ENCODE measurements around the gene ACBD7. TPM values are rescaled to one million over a fixed set of nuclear protein-coding genes. Genes with fewer than 3 reads are reported as not detected.

ACBD7 gene
- total and polyA plus RNA-seq, 2 of the 8 experiments (the other 6 are each of a cell fraction or from before 2014, with no cell fraction given): 9.0 to 17.8 TPM

DNA sequence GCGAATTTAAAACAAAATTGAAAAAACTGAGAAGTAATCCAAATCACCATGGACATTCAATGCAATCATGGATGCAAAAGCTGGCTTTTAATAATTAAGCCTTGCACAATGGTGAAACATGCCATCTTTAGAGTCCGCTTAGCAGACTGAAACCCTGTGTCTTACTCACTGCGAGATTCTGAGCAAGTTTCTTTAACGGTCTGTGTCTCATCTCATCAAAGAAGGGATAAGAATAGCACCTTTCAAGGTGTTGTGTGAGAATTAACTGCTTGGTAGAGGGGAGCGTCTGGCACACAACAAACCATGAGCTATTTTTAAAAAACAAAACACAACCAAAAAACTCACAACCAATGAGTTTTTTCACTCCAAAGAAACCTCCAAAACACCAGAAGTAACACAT is 21.4 kb downstream of the ACBD7 start:
- Histone ChIP-seq H3K4me2 (ENCODE audit: insufficient read depth in 1 of 2, low read depth in 2 of 2, low read length in 2 of 2) (no peak overlapping the region), H2BK5ac (ENCODE audit: low read depth, low read length) (no peak overlapping the region), H2BK15ac (ENCODE audit: low read length) (no peak overlapping the region), H3K14ac (ENCODE audit: insufficient read length) (no peak overlapping the region), H4K20me1 (replicated peaks in 1 of 2; ENCODE audit: control insufficient read depth in 1 of 2, insufficient read depth in 2 of 2, low read length in 2 of 2) (no peaks in the 10 kb centered on the region), H3K27ac (ENCODE audit: low read depth, low read length) (no peak overlapping the region), H2BK20ac (ENCODE audit: low read length) (no peak overlapping the region), H3K4me3 (ENCODE audit: extremely low read depth in 1 of 4, insufficient read depth in 2 of 4, low read depth in 3 of 4, low read length in 4 of 4) (no peak overlapping the region), H3K23me2 (ENCODE audit: low read depth, low read length) (no peaks in the 10 kb centered on the region), H3K23ac (ENCODE audit: insufficient read length) (no peak overlapping the region), H3K4ac (replicated peaks; ENCODE audit: insufficient read length, low read depth, low read length) (no peak overlapping the region), H3K4me1 (replicated peaks in 1 of 4; ENCODE audit: control insufficient read depth in 3 of 4, insufficient read depth in 4 of 4, low read length in 3 of 4) (no peaks in the 10 kb centered on the region), H2AK5ac (ENCODE audit: low read depth, low read length) (no peak overlapping the region), H3K79me2 (ENCODE audit: control insufficient read depth in 1 of 2, insufficient read depth in 2 of 2, low read length in 2 of 2) (no peaks in the 10 kb centered on the region), H2BK120ac (replicated peaks; ENCODE audit: low read depth, low read length) (no peak overlapping the region), H3K36me3 (ENCODE audit: control insufficient read depth in 2 of 4, insufficient read depth in 4 of 4, low read length in 3 of 4) (no peaks in the 10 kb centered on the region), H4K91ac (replicated peaks; ENCODE audit: insufficient read length, low read length) (no peak overlapping the region), H4K5ac (ENCODE audit: insufficient read length, low read depth, low read length) (no peak overlapping the region), H4K8ac (ENCODE audit: extremely low read depth, insufficient read depth, low read length) (no peak overlapping the region), H3K9me3 (ENCODE audit: insufficient read depth in 2 of 2, low read depth in 1 of 2, low read length in 1 of 2) (peaks cover 10 to 16% of the 10 kb centered on the region in 2 experiments; a peak in 3 of 4 replicates), H2AFZ (ENCODE audit: low read length) (no peak overlapping the region), H2BK12ac (ENCODE audit: low read depth, low read length) (no peak overlapping the region), H3K56ac (replicated peaks; ENCODE audit: insufficient read length, low read depth, low read length) (no peak overlapping the region), H3K18ac (ENCODE audit: extremely low read depth, low read length) (no peak overlapping the region), H3K27me3 (replicated peaks in 1 of 4; ENCODE audit: control insufficient read depth in 3 of 4, extremely low read depth in 1 of 4, insufficient read depth in 3 of 4, low read length in 3 of 4) (no peaks in the 10 kb centered on the region), H3K79me1 (ENCODE audit: low read depth, low read length) (no peaks in the 10 kb centered on the region), H3K9ac (replicated peaks in 1 of 4; ENCODE audit: extremely low read depth in 1 of 4, low read depth in 3 of 4, low read length in 3 of 4) (no peak overlapping the region)
- 86% methylated on average over 5 of the region's 5 CpGs; no CpG with 5 or more reads in 1 of the 2 experiments for WGBS, 2 experiments (ENCODE audit: extremely low coverage in 1 of 2, insufficient coverage in 1 of 2, insufficient read length in 1 of 2, insufficient replicate concordance in 2 of 2, low coverage in 1 of 2, low lambda C conversion rate in 2 of 2, missing lambda C conversion rate in 1 of 2)
- CTCF ChIA-PET (ENCODE audit: partially characterized antibody): interaction anchor here (1.0 kb wide), 1 partner anchor 39 kb away, joined by 4 read pairs; no protein-coding TSS in a partner anchor
- POLR2A ChIA-PET (ENCODE audit: partially characterized antibody): interaction anchor here (0.7 kb wide), 1 partner anchor 9 kb away, joined by 3 read pairs; no protein-coding TSS in a partner anchor
- no peak for TF ChIP-seq ATF3 (IDR thresholded peaks at IDR 0.05; ENCODE audit: insufficient read depth, low read depth, low read length)
- no peak for TF ChIP-seq KDM1A (IDR thresholded peaks at IDR 0.05; ENCODE audit: borderline replicate concordance, low read length)
- FAIRE-seq (no peak), DNase-seq (ENCODE audit: low read depth in 1 of 2, low spot score in 2 of 2) (no peak)

All from H1 (cell line).